Aorta (tissue), 5 donors: ENCODE measurements around the gene SH2D3C. TPM values are rescaled to one million over a fixed set of nuclear protein-coding genes. Genes with fewer than 3 reads are reported as not detected.

Source experiments
- ATAC-seq: fragments of 200-7000 bp; cut with Tn5 transposase; one replicate; pipeline ENCODE4 v1.9.1; 2022; ENCODE audit warnings: moderate library complexity; ENCODE audit not compliant: low FRiP score
- DNase-seq, 2 donors: peaks; one replicate each; pipeline ENCODE4 v3.0.0-alpha.2; 2020
- H3K27ac ChIP-seq, 2 donors: one replicate each; pipeline ENCODE4 v1.5.1; 2013; ENCODE audit warnings: low read length in 2 of 2, mild to moderate bottlenecking in 2 of 2, moderate library complexity in 2 of 2, control low read depth in 1 of 2, inconsistent platforms in 1 of 2, low read depth in 1 of 2
- H3K27me3 ChIP-seq, 2 donors: one replicate each; pipeline ENCODE4 v1.6.1; 2013; ENCODE audit warnings: control low read depth in 1 of 2, low read length in 1 of 2, mild to moderate bottlenecking in 1 of 2, moderate library complexity in 1 of 2; ENCODE audit not compliant: insufficient read depth in 2 of 2, control insufficient read depth in 1 of 2
- H3K36me3 ChIP-seq, 2 donors: one replicate each; pipeline ENCODE4 v1.6.1; 2013; ENCODE audit warnings: control low read depth in 1 of 2, low read length in 1 of 2, mild to moderate bottlenecking in 1 of 2; ENCODE audit not compliant: insufficient read depth in 2 of 2, control insufficient read depth in 1 of 2
- H3K4me1 ChIP-seq, 2 donors: one replicate each; pipeline ENCODE4 v1.6.1; 2013; ENCODE audit warnings: low read length in 2 of 2, control low read depth in 1 of 2, mild to moderate bottlenecking in 1 of 2, moderate library complexity in 1 of 2; ENCODE audit not compliant: insufficient read depth in 2 of 2, control insufficient read depth in 1 of 2
- H3K4me3 ChIP-seq, 2 donors: one replicate each; pipeline ENCODE4 v1.5.1; 2013; ENCODE audit warnings: low read length in 2 of 2, control low read depth in 1 of 2, mild to moderate bottlenecking in 1 of 2
- H3K9me3 ChIP-seq: one replicate; pipeline ENCODE4 v1.6.1; 2013; ENCODE audit warnings: mild to moderate bottlenecking, low read length; ENCODE audit not compliant: control insufficient read depth
- WGBS, 2 donors: extraction: QIAGEN DNeasy Blood & Tissue Kit; methylation state at CpG; one replicate each; pipeline ENCODE4 v1.1.7; 2013; 5-methylcytosine and 5-hydroxymethylcytosine counted together
- intact Hi-C, 2 donors: fragments of 100-400 bp; cut with DNase I; formaldehyde crosslinking; loops; one replicate each; pipeline versions ENCODE4 v1.14.2 to v1.15.0; 2022
- polyA plus RNA-seq, 2 donors: library from polyadenylated mRNA; stranded (reverse); fragments of 200-250 nt; gene quantifications; one replicate each; pipeline ENCODE4 v1.2.3, GENCODE V29; 2013
- total RNA-seq, 2 donors: library from RNA; stranded (reverse); fragmentation: NEBNext Ultra II Directional; extraction: Animal tissue kit (Norgen Biotek cat#: 25700); gene quantifications; one replicate each; pipeline ENCODE4 v1.2.1, GENCODE V29; 2021
- donor health status: healthy with polysubstance abuse.
- donor health status: Bipolar disorder and iron deficiency.
- donor health status: DM: no; HTN: no; CAD: no.
- donor health status: DM: no; HTN: no; CAD: no.
- donor health status: DM: yes; HTN: yes; CAD: no.

The SH2D3C gene
- total and polyA plus RNA-seq, 4 donors: 0.13 to 34.8 (median 10.8) TPM

GRCh38 chr9:127724012-127724411, 54.5 kb downstream of the SH2D3C start:
- Histone ChIP-seq H3K4me3 (no peak overlapping the region), H3K36me3 (no peaks in the 10 kb centered on the region), H3K27ac (no peak overlapping the region), H3K27me3 (no peaks in the 10 kb centered on the region), H3K4me1 (no peaks in the 10 kb centered on the region), H3K9me3 (no peaks in the 10 kb centered on the region)
- intact Hi-C loops: loop anchor here in 1 of 2 donors (10.0 kb wide), 1 partner anchor 219 kb away; no protein-coding TSS in a partner anchor
- WGBS, 2 donors: 23 to 30% methylated on average over 23 of the region's 23 CpGs
- ATAC-seq (no peak), DNase-seq (peak in 1 of 2 donors; percentile 47)

- Histone ChIP-seq H3K27ac (no peak overlapping the region), H3K27me3 (no peaks in the 10 kb centered on the region), H3K36me3 (no peaks in the 10 kb centered on the region), H3K4me1 (no peaks in the 10 kb centered on the region), H3K4me3 (no peak overlapping the region), H3K9me3 (no peaks in the 10 kb centered on the region)
- WGBS, 2 donors: 10 to 27% methylated on average over 5 of the region's 5 CpGs
- DNase-seq (no peak), ATAC-seq (no peak)
- intact Hi-C loops: loop anchor here in 1 of 2 donors (10.0 kb wide), 1 partner anchor 219 kb away; no protein-coding TSS in a partner anchor
These were observed 55.0 kb downstream of the SH2D3C start for GRCh38 chr9:127723444-127723843.

- ATAC-seq (no peak), DNase-seq (no peak)
- WGBS, 2 donors: 94 to 95% methylated on average over 13 of the region's 13 CpGs
- Histone ChIP-seq H3K4me3 (no peak overlapping the region), H3K27me3 (no peaks in the 10 kb centered on the region), H3K4me1 (no peaks in the 10 kb centered on the region), H3K27ac (no peak overlapping the region), H3K36me3 (no peaks in the 10 kb centered on the region), H3K9me3 (no peaks in the 10 kb centered on the region)
- intact Hi-C loops: loop anchor here in 1 of 2 donors (10.0 kb wide), 1 partner anchor 218 kb away; no protein-coding TSS in a partner anchor
These were observed 55.5 kb downstream of the SH2D3C start for GRCh38 chr9:127723013-127723412.

- no peak overlapping the region for H3K4me3 ChIP-seq
- no peak for ATAC-seq
- no peaks in the 10 kb centered on the region for H3K4me1 ChIP-seq
- H3K27ac ChIP-seq: no peak overlapping the region
- H3K27me3 ChIP-seq: no peaks in the 10 kb centered on the region
- WGBS, 2 donors: 78 to 85% methylated on average over 12 of the region's 12 CpGs
- H3K36me3 ChIP-seq: no peaks in the 10 kb centered on the region
- DNase-seq: no peak
- intact Hi-C loops: loop anchor here in 1 of 2 donors (10.0 kb wide), 1 partner anchor 217 kb away; no protein-coding TSS in a partner anchor
- H3K9me3 ChIP-seq: no peaks in the 10 kb centered on the region
These were observed 56.3 kb downstream of the SH2D3C start for GRCh38 chr9:127722055-127722745.

GRCh38 chr9:127721391-127721821, 57.1 kb downstream of the SH2D3C start:
- H3K36me3 ChIP-seq: no peaks in the 10 kb centered on the region
- 69 to 76% methylated on average over 11 of the region's 11 CpGs for WGBS, 2 donors
- H3K4me3 ChIP-seq: no peak overlapping the region
- ATAC-seq: no peak
- H3K9me3 ChIP-seq: no peaks in the 10 kb centered on the region
- intact Hi-C loops: loop anchor here in 1 of 2 donors (10.0 kb wide), 1 partner anchor 217 kb away; no protein-coding TSS in a partner anchor
- DNase-seq: no peak
- no peak overlapping the region for H3K27ac ChIP-seq
- H3K27me3 ChIP-seq: no peaks in the 10 kb centered on the region
- H3K4me1 ChIP-seq: no peaks in the 10 kb centered on the region

GRCh38 chr9:127720865-127721227, 57.6 kb downstream of the SH2D3C start:
- no peak for DNase-seq
- Histone ChIP-seq H3K36me3 (no peaks in the 10 kb centered on the region), H3K27me3 (no peaks in the 10 kb centered on the region), H3K4me1 (no peaks in the 10 kb centered on the region), H3K9me3 (no peaks in the 10 kb centered on the region), H3K27ac (no peak overlapping the region), H3K4me3 (no peak overlapping the region)
- intact Hi-C loops: loop anchor here in 1 of 2 donors (10.0 kb wide), 1 partner anchor 216 kb away; no protein-coding TSS in a partner anchor
- no peak for ATAC-seq

- no peaks in the 10 kb centered on the region for H3K36me3 ChIP-seq
- WGBS, 2 donors: 86 to 87% methylated on average over 12 of the region's 12 CpGs
- ATAC-seq: no peak
- intact Hi-C loops: loop anchor here in 1 of 2 donors (10.0 kb wide), 1 partner anchor 215 kb away; no protein-coding TSS in a partner anchor
- H3K9me3 ChIP-seq: no peaks in the 10 kb centered on the region
- no peak overlapping the region for H3K27ac ChIP-seq
- no peak overlapping the region for H3K4me3 ChIP-seq
- no peaks in the 10 kb centered on the region for H3K4me1 ChIP-seq
- no peak for DNase-seq
- no peaks in the 10 kb centered on the region for H3K27me3 ChIP-seq
These were observed 58.2 kb downstream of the SH2D3C start for GRCh38 chr9:127720031-127720864.

- no peak overlapping the region for H3K4me3 ChIP-seq
- ATAC-seq: no peak
- H3K27me3 ChIP-seq: no peaks in the 10 kb centered on the region
- intact Hi-C loops: loop anchor here in 1 of 2 donors (5.0 kb wide), 1 partner anchor 105 kb away; the partner anchor contains the start of gene STXBP1
- H3K9me3 ChIP-seq: no peaks in the 10 kb centered on the region
- no peaks in the 10 kb centered on the region for H3K36me3 ChIP-seq
- no peaks in the 10 kb centered on the region for H3K4me1 ChIP-seq
- no peak overlapping the region for H3K27ac ChIP-seq
- no peak for DNase-seq
- WGBS, 2 donors: 64 to 65% methylated on average over 5 of the region's 5 CpGs
These were observed 60.7 kb downstream of the SH2D3C start for GRCh38 chr9:127717766-127718165.
